Fibroblast of pulmonary artery (primary cell): ENCODE results near the gene RMND5A.

Source experiments
- DNase-seq: peaks from one replicate; pipeline ENCODE4 v3.0.0-alpha.2; 2010; ENCODE audit warnings: low read depth
- H3K4me3 ChIP-seq: replicated peaks from 2 replicates; pipeline ENCODE4 v1.5.1; 2011; ENCODE audit warnings: low read depth, mild to moderate bottlenecking, control low read depth, low read length, moderate library complexity
- CTCF ChIP-seq: IDR thresholded peaks from 2 replicates; pipeline ENCODE4 v1.5.1; 2011; ENCODE audit warnings: mild to moderate bottlenecking, control low read depth, low read length, inconsistent platforms; ENCODE audit errors: missing control alignments

Gene RMND5A

GRCh38 chr2:86778957-86779356 lies 58.9 kb downstream of the RMND5A start:
- DNase-seq, result no peak
- TF ChIP-seq CTCF, result no peak
- H3K4me3 ChIP-seq, result no peak overlapping the region

DNA sequence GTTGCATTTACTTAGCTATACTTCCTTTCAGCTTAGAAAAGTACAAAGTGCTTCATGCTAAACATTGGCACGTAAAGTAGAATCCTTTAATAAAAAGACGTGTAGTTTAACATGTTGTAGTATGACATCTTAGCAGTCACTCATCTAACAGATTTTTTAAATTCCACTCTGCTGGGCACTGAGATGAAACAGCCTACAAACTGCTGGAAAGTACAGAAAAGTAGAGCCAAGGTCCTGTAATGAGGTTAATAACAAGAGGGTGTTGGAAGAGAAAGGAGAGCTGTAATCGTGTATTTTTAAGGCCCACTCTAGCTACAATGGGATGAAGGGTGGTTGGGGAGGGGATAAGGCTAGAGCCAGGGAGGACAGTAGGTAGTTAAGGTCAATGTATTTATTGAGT lies 59.9 kb downstream of the RMND5A start:
- TF ChIP-seq CTCF, result no peak
- DNase-seq, result no peak
- no peak overlapping the region for H3K4me3 ChIP-seq

- H3K4me3 ChIP-seq, result no peak overlapping the region
- no peak for TF ChIP-seq CTCF
- DNase-seq, result no peak
Observed at GRCh38 chr2:86781363-86781762, 61.3 kb downstream of the RMND5A start.

- no peak for DNase-seq
- no peak for TF ChIP-seq CTCF
Observed at GRCh38 chr2:86782748-86783147, 62.7 kb downstream of the RMND5A start.

DNA sequence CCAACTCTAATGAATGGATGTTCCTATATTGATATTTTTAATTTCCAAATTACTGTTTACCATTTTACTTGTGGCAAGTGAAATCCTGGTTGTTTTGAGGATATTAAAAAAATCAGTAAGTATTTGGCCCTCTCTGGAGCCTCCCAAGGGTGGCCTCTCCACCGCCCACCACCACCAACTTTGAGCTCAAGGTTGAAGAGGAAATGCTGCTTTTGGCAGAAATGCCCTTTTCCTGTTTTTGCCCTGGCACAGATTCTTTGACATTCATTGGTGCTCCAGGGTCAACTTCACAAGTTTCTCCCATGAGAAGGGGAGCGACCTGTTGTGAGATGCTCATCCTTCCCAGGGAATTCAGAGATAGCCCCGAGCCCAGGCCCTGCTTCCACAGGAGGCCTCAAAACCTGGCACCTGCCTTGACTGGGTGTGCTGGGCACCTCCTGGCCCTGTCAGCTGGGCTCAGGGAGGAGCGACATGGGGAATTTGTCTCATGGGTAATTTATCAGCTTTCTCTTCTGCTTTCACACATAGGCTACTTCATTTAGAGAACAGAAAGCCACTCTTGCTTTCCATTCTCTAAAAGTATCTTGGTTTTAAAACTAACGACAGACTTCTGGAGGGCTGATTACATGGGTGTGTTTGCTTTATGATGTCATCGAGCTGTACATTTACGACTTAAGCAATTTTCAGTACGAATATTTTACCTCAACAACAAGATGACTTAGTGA lies 63.7 kb downstream of the RMND5A start:
- no peak for DNase-seq
- H3K4me3 ChIP-seq, result no peak overlapping the region

More at GRCh38 chr2:86782748-86783147, 62.7 kb downstream of the RMND5A start:
- H3K4me3 ChIP-seq, result no peak overlapping the region

DNA sequence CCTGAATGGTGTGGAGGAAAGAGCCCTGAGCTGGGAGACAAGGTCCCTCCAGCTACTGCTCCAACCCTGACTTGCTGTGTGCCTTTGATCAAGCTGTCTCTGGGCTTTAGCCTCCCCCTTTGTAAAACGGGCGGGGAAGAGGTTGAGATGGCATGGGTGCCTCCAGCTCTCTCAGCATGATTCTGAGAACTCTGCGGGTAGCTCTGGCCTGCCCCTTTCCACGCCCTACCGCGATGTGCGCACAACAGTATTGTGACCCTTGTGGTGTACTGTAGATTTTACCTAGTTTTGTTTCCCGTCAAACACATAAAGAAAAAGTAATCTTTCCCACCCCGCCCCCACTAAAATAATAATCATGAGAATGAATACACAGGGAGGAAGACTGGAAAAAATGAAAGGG lies 65.4 kb downstream of the RMND5A start:
- H3K4me3 ChIP-seq, result no peak overlapping the region
- TF ChIP-seq CTCF, result no peak
- no peak for DNase-seq

More for the DNA sequence above, 63.7 kb downstream of the RMND5A start:
- TF ChIP-seq CTCF, result no peak

GRCh38 chr2:86786001-86786536 lies 66.0 kb downstream of the RMND5A start:
- no peak overlapping the region for H3K4me3 ChIP-seq
- no peak for DNase-seq
- TF ChIP-seq CTCF, result no peak
